Hypothalamus (tissue), 51 donors: Measurements from ENCODE around the gene PDIA2.
"Not testable (repeated sequence)": the region's sequence is repeated elsewhere in the genome, so short reads cannot be mapped to it uniquely, and the experiment has no call there.

ENCODE experiments used
- DNase-seq, 51 donors: peaks; one replicate each; lab custom pipeline; 2025; lab: John Stamatoyannopoulos, UW

The PDIA2 gene

GRCh38 chr16:263182-263774, 19.7 kb upstream of the PDIA2 start:
- DNase-seq, result no peak

DNA sequence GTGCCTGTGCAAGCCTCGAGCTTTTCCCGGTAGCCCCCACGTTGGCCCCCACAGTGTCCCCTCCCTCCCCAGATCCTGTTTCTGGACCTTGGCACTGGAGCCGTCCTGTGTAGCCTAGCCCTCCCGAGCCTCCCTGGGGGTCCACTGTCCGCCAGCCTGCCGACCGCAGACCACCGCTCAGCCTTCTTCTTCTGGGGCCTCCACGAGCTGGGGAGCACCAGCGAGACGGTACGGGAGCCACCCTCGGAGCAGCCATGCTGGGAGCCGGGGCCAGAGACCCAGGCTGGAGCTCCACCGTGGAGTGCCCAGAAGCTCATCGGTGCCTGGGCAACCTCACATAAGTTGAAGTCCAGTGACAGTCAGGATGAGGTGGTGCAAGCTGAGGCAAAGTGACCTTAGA, 19.0 kb upstream of the PDIA2 start:
- no peak for DNase-seq

DNA sequence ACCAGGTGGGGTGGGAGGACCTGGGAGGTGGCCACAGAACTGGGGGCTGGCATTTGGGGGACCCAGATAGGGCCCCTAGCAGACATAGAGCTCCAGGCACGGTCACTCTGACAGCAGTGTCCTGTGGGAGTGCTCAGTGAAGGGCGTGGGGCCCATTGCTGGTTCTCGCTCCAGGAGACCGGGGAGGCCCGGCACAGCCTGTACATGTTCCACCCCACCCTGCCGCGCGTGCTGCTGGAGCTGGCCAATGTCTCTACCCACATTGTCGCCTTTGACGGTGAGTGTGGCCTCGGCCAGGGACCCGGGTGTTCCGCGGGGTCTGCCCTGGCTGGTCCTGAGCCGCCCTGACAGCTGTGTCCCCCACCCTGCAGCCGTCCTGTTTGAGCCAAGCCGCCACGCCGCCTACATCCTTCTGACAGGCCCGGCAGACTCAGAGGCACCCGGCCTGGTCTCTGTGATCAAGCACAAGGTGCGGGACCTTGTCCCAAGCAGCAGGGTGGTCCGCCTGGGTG, 18.5 kb upstream of the PDIA2 start:
- no peak for DNase-seq

GRCh38 chr16:265002-265529, 17.9 kb upstream of the PDIA2 start:
- DNase-seq, result no peak

DNA sequence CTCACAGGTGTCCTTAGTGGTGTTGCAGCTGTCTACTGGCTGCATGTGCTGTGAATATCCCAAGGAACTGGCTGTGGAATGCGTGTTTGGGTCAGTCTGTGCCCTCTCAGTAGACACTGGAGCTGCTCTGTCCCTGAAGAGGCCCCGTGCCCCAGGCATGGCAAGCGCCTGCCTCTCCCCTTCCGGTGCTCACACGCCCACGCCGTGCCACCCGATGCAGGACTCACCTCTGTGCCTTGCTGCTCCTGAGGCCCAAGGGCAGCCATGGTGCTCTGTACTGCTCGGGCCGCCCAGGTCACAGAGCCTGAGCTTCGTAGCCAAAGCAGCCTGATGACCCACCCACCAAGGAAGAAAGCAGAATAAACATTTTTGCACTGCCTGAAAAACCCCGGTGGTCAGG, 17.3 kb upstream of the PDIA2 start:
- no peak for DNase-seq

- no peak for DNase-seq
Observed at GRCh38 chr16:266258-267164, 16.5 kb upstream of the PDIA2 start.

DNA sequence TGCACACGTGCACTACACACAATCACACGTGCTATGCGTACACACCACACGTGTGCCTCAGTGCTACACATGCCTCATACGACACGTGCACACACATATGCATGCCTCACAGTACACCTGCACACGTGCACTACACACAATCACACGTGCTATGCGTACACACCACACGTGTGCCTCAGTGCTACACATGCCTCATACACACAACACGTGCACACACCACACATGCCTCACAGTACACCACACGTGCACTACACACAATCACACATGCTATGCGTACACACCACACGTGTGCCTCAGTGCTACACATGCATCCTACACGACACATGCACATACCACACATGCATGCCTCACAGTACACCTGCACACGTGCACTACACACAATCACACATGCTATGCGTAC, 15.4 kb upstream of the PDIA2 start:
- DNase-seq, result not testable (repeated sequence)

GRCh38 chr16:268141-269053, 14.6 kb upstream of the PDIA2 start:
- DNase-seq, result no peak

GRCh38 chr16:269061-269796, 13.7 kb upstream of the PDIA2 start:
- no peak for DNase-seq

DNA sequence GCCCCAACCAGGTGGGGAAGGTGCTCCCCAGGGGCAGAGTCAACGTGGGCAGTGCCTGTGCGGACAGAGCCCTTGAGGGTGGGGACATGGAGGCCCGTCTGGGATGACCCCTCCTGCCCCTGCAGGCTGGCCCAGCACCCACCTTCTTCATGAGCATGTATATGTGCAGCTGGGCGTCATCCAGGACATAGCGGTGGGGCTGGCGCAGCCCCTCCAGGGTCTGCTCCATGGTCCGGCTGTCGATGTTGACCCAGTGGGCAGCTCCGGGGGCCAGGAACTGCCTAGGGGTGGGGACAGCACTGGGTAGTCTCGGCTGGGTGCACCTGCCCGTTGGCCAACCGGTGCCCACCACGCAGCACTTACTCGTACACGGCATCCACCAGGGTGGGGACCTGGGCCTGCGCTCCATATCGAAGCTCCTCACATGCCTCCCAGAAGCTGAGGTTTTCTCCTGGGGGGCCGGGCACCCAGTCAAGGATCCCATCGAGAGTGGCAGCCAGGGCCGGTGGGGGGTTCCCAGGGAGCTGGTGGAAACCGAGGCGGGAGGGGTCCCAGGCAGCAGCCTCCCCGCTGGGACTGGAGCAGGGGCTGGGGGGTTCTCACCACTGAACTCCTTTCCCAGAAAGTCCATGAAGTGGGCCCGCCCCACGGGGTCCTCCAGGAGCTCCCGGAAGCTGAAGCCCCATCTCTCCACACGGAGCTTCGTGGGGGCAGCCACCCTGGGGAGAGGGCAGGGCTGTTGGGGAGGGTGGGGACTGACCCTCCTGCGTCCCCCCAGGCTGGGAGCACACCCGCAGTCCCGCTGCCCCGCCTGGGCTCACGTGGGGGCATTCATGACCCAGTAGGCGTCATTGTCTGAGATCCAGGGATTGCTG, 12.3 kb upstream of the PDIA2 start:
- DNase-seq, result no peak

GRCh38 chr16:272633-273546, 10.1 kb upstream of the PDIA2 start:
- DNase-seq, result no peak

- no peak for DNase-seq
Observed at GRCh38 chr16:273547-274421, 9.2 kb upstream of the PDIA2 start.

- DNase-seq, result peak in 6 of 51 donors; percentile 12 to 26 (median 17)
Observed at GRCh38 chr16:275041-275641, 7.8 kb upstream of the PDIA2 start.

DNA sequence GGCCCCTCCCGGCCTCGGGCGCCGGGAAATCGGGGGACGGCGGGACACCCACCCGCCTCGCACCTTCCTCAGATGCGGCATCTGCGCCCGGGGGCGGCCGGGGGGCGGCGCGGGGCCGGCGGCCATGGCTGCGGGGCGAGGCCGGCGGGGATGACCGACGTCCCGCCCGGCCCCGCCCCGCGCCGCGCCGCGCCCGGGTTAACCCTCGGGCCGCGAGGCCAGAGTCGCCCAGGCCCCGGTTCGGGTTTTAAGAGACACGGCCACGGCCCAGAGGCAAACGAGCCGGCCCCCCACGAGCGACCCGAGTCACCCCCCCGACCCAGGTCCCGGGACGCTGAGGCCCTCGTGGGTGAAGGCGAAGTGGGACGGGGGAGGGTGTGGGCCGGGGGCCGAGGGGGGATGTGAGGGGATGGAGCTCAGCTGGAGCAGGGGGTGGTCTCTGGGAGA, 7.2 kb upstream of the PDIA2 start, which contains the start of gene RGS11:
TSS of gene RGS11 (minus strand) at position 159 of the 447 bp plus-strand sequence. CDS start at position 126, 33 bp downstream.
- no peak for DNase-seq

- DNase-seq, result no peak
Observed at GRCh38 chr16:276426-277077, 6.4 kb upstream of the PDIA2 start.
